OCI-LY1 (cell line): ENCODE results near the gene MTOR.
"Not testable (repeated sequence)": the region's sequence is repeated elsewhere in the genome, so short reads cannot be mapped to it uniquely, and the experiment has no call there.

ENCODE experiments used
- H2AFZ ChIP-seq: fragments of 200-600 bp; sonication (generic), shearing (Covaris generic); 2 replicates; pipeline ENCODE4 v1.6.0; 2014; ENCODE audit warnings: antibody characterized with exemption, mild to moderate bottlenecking, low read length
- H3F3A ChIP-seq: fragments of 200-600 bp; sonication (generic), shearing (Covaris generic); 2 replicates; pipeline ENCODE4 v1.6.0; 2014; ENCODE audit warnings: mild to moderate bottlenecking, antibody characterized with exemption, low read length, moderate library complexity; ENCODE audit not compliant: insufficient read depth
- H3K27ac ChIP-seq: fragments of 200-600 bp; sonication (generic); 2 replicates; pipeline ENCODE4 v1.5.1; 2014; ENCODE audit warnings: low read length, mixed run types, mild to moderate bottlenecking, low read depth; ENCODE audit not compliant: poor library complexity, severe bottlenecking
- H3K27me3 ChIP-seq: fragments of 200-600 bp; sonication (generic); 2 replicates; pipeline ENCODE4 v1.6.0; 2014; ENCODE audit warnings: antibody characterized with exemption, mild to moderate bottlenecking, low read length, moderate library complexity; ENCODE audit not compliant: insufficient read depth
- H3K36me3 ChIP-seq: fragments of 200-600 bp; sonication (generic); 2 replicates; pipeline ENCODE4 v1.6.1; 2014; ENCODE audit warnings: mild to moderate bottlenecking, antibody characterized with exemption, low read length, moderate library complexity, mixed read lengths; ENCODE audit not compliant: insufficient read depth
- H3K4me1 ChIP-seq: fragments of 200-600 bp; sonication (generic); 2 replicates; pipeline ENCODE4 v1.5.1; 2014; ENCODE audit warnings: mild to moderate bottlenecking, low read length, moderate library complexity; ENCODE audit not compliant: insufficient read depth, severe bottlenecking
- H3K4me2 ChIP-seq: fragments of 200-600 bp; sonication (generic), shearing (Covaris generic); 2 replicates; pipeline ENCODE4 v1.6.1; 2014; ENCODE audit warnings: low read length
- H3K4me3 ChIP-seq: fragments of 200-600 bp; sonication (generic); 2 replicates; pipeline ENCODE4 v1.5.1; 2014; ENCODE audit warnings: low read length, low read depth, mild to moderate bottlenecking, mixed read lengths; ENCODE audit not compliant: poor library complexity, severe bottlenecking
- H3K79me2 ChIP-seq: fragments of 200-600 bp; shearing (Covaris generic); 2 replicates; pipeline ENCODE4 v1.6.1; 2016; ENCODE audit warnings: mixed run types, low read length, mixed read lengths; ENCODE audit not compliant: insufficient read depth
- H3K9ac ChIP-seq: fragments of 200-600 bp; sonication (generic), shearing (Covaris generic); 2 replicates; pipeline ENCODE4 v1.6.1; 2014; ENCODE audit warnings: mild to moderate bottlenecking, low read length, mixed read lengths
- H3K9me2 ChIP-seq: fragments of 200-600 bp; sonication (generic), shearing (Covaris generic); 2 replicates; pipeline ENCODE4 v1.6.1; 2014; ENCODE audit warnings: low read depth, mild to moderate bottlenecking, low read length, mixed read lengths
- H3K9me3 ChIP-seq: fragments of 200-600 bp; shearing (Covaris generic); 2 replicates; pipeline ENCODE4 v1.6.1; 2014; ENCODE audit warnings: low read length, mixed read lengths
- H4K20me1 ChIP-seq: fragments of 200-600 bp; sonication (generic), shearing (Covaris generic); 2 replicates; pipeline ENCODE4 v1.6.0; 2016; ENCODE audit warnings: mild to moderate bottlenecking, low read length; ENCODE audit not compliant: insufficient read depth
- CTCF ChIP-seq: fragments of 200-600 bp; sonication (generic), shearing (Covaris generic); IDR thresholded peaks from 2 replicates; pipeline ENCODE4 v1.5.1; 2017; ENCODE audit warnings: mild to moderate bottlenecking, antibody characterized with exemption, low read length, moderate library complexity, mixed read lengths
- EZH2 ChIP-seq: fragments of 200-600 bp; sonication (generic), shearing (Covaris generic); IDR thresholded peaks from 2 replicates; pipeline ENCODE4 v1.8.0; 2017; ENCODE audit warnings: borderline replicate concordance, mixed run types, mild to moderate bottlenecking, antibody characterized with exemption, low read length, moderate library complexity, mixed read lengths

The MTOR gene

GRCh38 chr1:11273595-11274234 is 11.4 kb upstream of the MTOR start:
- Histone ChIP-seq H3K79me2 (peaks cover 18% of the 10 kb centered on the region), H3F3A (no peaks in the 10 kb centered on the region), H4K20me1 (no peaks in the 10 kb centered on the region), H3K4me2 (peak overlapping the region; percentile 74), H3K27ac (peak overlapping the region; percentile 71), H3K4me1 (peaks cover 24% of the 10 kb centered on the region), H3K36me3 (peaks cover 12% of the 10 kb centered on the region; the same call in 1 of the 2 replicates), H3K27me3 (no peaks in the 10 kb centered on the region), H3K4me3 (peak overlapping the region; percentile 91), H3K9ac (peak overlapping the region; percentile 90), H3K9me3 (no peaks in the 10 kb centered on the region), H3K9me2 (no peaks in the 10 kb centered on the region), H2AFZ (no peak overlapping the region)
- TF ChIP-seq CTCF (no peak), EZH2 (no peak)

DNA sequence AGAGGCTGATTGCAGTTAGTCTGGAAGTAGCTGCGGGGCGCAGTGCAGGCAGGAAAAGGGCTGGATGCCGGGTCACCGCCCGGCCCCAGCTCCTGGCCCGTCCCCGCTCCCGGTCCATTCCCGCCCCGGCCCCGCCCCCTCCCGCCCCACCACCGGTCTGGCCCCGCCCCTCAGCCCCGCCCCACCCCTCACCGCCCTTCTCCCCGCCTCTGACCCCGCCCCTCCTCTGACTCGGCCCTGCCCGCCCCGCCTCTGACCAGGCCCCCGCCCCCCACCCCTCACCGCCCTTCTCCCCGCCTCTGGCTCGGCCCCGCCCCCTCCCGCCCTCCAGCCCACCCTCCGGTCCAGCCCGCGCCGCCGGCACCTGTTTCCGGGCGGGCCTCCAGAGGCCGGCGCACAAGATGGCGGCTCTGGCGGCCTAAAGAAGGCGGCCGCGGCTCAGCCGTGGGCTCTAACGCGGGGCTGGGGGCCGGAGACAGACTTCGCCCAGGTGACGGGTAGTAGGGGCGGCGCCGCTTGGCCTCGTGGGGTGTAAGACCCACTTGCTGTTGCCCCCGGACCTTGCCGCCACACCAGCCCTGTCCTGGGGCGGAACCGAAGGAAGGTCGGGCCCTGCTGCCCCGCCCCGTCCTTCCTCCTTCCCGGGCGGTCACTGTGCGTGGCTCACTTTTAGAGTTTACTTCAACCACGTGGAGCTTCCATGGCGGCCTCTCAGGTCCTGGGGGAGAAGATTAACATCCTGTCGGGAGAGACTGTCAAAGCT is 10.7 kb upstream of the MTOR start, which contains the start of gene UBIAD1:
Gene UBIAD1 (plus strand): TSS at position 367 of the 763 bp plus-strand sequence. CDS start 334 bp downstream, at position 701.
- TF ChIP-seq CTCF (no peak), EZH2 (no peak)
- H3K4me1 ChIP-seq: peaks cover 24% of the 10 kb centered on the region

DNA sequence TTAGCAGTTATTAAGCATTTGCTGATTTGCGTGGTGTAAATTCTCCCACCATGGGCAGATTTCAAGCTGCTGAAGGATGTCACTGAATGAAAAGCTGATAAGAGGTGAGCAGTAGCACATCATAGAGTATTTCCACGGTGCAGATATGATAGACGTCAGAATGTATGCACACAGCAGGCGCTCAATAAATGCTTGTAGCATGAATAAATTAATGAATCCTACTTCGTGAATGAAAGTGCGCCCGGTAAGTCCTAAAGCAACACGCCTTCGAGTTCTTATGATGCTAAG is 10.1 kb upstream of the MTOR start:
- no peaks in the 10 kb centered on the region for H3F3A ChIP-seq
- no peaks in the 10 kb centered on the region for H3K9me2 ChIP-seq
- H3K27ac ChIP-seq: no peak overlapping the region
- TF ChIP-seq EZH2: no peak
- no peak for TF ChIP-seq CTCF
- H3K4me2 ChIP-seq: peak overlapping the region; percentile 74
- H3K4me3 ChIP-seq: peak overlapping the region; percentile 58
- no peaks in the 10 kb centered on the region for H3K9me3 ChIP-seq
- H3K4me1 ChIP-seq: peaks cover 24% of the 10 kb centered on the region
- peaks cover 18% of the 10 kb centered on the region for H3K79me2 ChIP-seq
- H3K27me3 ChIP-seq: no peaks in the 10 kb centered on the region
- peak overlapping the region; percentile 42; the same call in 1 of the 2 replicates for H3K9ac ChIP-seq
- no peaks in the 10 kb centered on the region for H4K20me1 ChIP-seq
- peaks cover 12% of the 10 kb centered on the region; the same call in 1 of the 2 replicates for H3K36me3 ChIP-seq
- no peak overlapping the region for H2AFZ ChIP-seq

More for the DNA sequence above, 10.7 kb upstream of the MTOR start, which contains the start of gene UBIAD1:
- Histone ChIP-seq H3K9ac (peak within 1 kb of the TSS; percentile 90), H3K4me2 (peak within 1 kb of the TSS; percentile 74), H3K79me2 (peaks cover 18% of the 10 kb centered on the region), H4K20me1 (no peaks in the 10 kb centered on the region), H2AFZ (no peak within 1 kb of the TSS), H3K9me2 (no peaks in the 10 kb centered on the region), H3K9me3 (no peaks in the 10 kb centered on the region), H3K27me3 (no peaks in the 10 kb centered on the region), H3F3A (no peaks in the 10 kb centered on the region), H3K4me3 (peak within 1 kb of the TSS; percentile 91), H3K27ac (peak within 1 kb of the TSS; percentile 71), H3K36me3 (peaks cover 12% of the 10 kb centered on the region; the same call in 1 of the 2 replicates)

DNA sequence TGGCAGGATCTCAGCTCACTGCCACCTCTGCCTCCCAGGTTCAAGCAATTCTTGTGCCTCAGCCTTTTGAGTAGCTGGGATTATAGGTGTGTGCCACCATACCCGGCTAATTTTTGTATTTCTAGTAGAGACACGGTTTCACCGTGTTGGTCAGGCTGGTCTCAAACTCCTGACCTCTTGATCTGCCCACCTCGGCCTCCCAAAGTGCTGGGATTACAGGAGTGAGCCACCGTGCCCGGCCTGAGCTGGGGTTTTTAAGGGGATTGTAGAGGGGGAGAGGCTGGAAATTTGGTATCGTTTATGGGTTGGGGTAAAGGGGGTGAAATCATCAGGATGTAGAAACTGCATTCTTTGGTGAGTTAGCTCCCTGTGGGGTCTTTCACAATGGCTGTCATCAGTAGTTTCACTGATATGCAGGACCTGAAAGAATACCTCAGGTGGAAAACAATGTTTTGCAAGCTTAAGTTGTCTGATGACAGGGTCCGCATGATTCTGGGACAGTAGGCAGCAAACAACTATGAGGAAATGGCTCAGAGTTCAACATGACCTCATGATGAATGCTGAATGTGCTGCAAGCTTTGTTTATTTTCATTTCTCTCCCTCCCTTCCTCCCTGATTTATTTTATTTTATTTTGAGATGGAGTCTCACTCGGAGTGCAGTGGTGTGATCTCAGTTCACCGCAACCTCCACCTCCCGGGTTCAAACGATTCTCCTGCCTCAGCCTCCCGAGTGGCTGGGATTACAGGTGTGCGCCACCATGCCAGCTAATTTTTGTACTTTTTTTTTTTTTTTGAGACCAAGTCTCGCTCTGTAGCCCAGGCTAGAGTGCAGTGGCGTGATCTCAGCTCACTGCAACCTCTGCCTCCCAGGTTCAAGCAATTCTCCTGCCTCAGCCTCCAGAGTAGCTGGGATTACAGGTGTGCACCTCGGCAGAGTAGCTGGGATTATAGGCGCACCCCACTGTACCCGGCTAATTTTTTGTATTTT is 5.3 kb upstream of the MTOR start:
- H3K9me3 ChIP-seq, H3K9me2 ChIP-seq, H3K27me3 ChIP-seq, H3K79me2 ChIP-seq, H3K4me2 ChIP-seq, H3K27ac ChIP-seq, H3K36me3 ChIP-seq, H4K20me1 ChIP-seq, H3F3A ChIP-seq, H3K4me3 ChIP-seq, H3K4me1 ChIP-seq, H3K9ac ChIP-seq, H2AFZ ChIP-seq: not testable (repeated sequence)
